ENCODE data around the gene PIP5K1B. TPM values are rescaled to one million over a fixed set of nuclear protein-coding genes. Genes with fewer than 3 reads are reported as not detected.

Gene PIP5K1B
- total and polyA plus RNA-seq, 10 of the 15 experiments (the other 5 are each of a cell fraction or from before 2014, with no cell fraction given), result 6.8 to 16.3 (median 10.6) TPM

GRCh38 chr9:68706363-68707201, 1.5 kb downstream of the PIP5K1B start (continued):
- peak; percentile 58; the same call in 1 of the 2 replicates for TF ChIP-seq ZBED1 (IDR thresholded peaks at IDR 0.05; ENCODE audit: borderline replicate concordance)
- no peak for TF ChIP-seq NRF1 (conservative IDR thresholded peaks at IDR 0.05; ENCODE audit: low read depth, low read length)
- no peak for TF ChIP-seq ZBTB4 (CRISPR knock-in tag; IDR thresholded peaks at IDR 0.05)
- TF ChIP-seq, protein P1, sequence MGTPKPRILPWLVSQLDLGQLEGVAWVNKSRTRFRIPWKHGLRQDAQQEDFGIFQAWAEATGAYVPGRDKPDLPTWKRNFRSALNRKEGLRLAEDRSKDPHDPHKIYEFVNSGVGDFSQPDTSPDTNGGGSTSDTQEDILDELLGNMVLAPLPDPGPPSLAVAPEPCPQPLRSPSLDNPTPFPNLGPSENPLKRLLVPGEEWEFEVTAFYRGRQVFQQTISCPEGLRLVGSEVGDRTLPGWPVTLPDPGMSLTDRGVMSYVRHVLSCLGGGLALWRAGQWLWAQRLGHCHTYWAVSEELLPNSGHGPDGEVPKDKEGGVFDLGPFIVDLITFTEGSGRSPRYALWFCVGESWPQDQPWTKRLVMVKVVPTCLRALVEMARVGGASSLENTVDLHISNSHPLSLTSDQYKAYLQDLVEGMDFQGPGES (IDR thresholded peaks at IDR 0.05), result no peak
- TF ChIP-seq, protein P2, sequence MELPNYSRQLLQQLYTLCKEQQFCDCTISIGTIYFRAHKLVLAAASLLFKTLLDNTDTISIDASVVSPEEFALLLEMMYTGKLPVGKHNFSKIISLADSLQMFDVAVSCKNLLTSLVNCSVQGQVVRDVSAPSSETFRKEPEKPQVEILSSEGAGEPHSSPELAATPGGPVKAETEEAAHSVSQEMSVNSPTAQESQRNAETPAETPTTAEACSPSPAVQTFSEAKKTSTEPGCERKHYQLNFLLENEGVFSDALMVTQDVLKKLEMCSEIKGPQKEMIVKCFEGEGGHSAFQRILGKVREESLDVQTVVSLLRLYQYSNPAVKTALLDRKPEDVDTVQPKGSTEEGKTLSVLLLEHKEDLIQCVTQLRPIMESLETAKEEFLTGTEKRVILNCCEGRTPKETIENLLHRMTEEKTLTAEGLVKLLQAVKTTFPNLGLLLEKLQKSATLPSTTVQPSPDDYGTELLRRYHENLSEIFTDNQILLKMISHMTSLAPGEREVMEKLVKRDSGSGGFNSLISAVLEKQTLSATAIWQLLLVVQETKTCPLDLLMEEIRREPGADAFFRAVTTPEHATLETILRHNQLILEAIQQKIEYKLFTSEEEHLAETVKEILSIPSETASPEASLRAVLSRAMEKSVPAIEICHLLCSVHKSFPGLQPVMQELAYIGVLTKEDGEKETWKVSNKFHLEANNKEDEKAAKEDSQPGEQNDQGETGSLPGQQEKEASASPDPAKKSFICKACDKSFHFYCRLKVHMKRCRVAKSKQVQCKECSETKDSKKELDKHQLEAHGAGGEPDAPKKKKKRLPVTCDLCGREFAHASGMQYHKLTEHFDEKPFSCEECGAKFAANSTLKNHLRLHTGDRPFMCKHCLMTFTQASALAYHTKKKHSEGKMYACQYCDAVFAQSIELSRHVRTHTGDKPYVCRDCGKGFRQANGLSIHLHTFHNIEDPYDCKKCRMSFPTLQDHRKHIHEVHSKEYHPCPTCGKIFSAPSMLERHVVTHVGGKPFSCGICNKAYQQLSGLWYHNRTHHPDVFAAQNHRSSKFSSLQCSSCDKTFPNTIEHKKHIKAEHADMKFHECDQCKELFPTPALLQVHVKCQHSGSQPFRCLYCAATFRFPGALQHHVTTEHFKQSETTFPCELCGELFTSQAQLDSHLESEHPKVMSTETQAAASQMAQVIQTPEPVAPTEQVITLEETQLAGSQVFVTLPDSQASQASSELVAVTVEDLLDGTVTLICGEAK (IDR thresholded peaks at IDR 0.05; ENCODE audit: borderline replicate concordance), result no peak
- peak; percentile 84; the same call in 1 of the 2 replicates for TF ChIP-seq NFIC (IDR thresholded peaks at IDR 0.05; ENCODE audit: low read depth, low read length)
- no peak for TF ChIP-seq PAX5 (IDR thresholded peaks at IDR 0.05; ENCODE audit: borderline replicate concordance, low read depth, low read length)
- TF ChIP-seq ETV6 (conservative IDR thresholded peaks at IDR 0.05 in 1 of 2, IDR thresholded peaks at IDR 0.05 in 1 of 2; ENCODE audit: borderline replicate concordance in 1 of 2, low read depth in 1 of 2), result no peak; a peak in 1 of 4 replicates
- peak; percentile 66; the same call in 1 of the 2 replicates for TF ChIP-seq MTA2 (IDR thresholded peaks at IDR 0.05; ENCODE audit: low read depth)
- no peak for TF ChIP-seq POLR2AphosphoS5 (IDR thresholded peaks at IDR 0.05; ENCODE audit: low read length)
- no peak for TF ChIP-seq YBX1 (IDR thresholded peaks at IDR 0.05)
